Skin of body (tissue), 2 donors: ENCODE results near the gene SNCB. TPM values are rescaled to one million over a fixed set of nuclear protein-coding genes. Genes with fewer than 3 reads are reported as not detected.
"Not testable (repeated sequence)": the region's sequence is repeated elsewhere in the genome, so short reads cannot be mapped to it uniquely, and the experiment has no call there.

Source experiments
- DNase-seq: peaks from one replicate; lab custom pipeline; 2025; lab: John Stamatoyannopoulos, UW
- total RNA-seq: library from RNA; depleted of rRNA; stranded (reverse); fragments of >200 nt; gene quantifications from one replicate; pipeline ENCODE4 v1.2.3, GENCODE V29; 2014

Gene SNCB
- total RNA-seq, 1 donor from 2014 or later = 0.39 TPM

GRCh38 chr5:176601901-176602482, 28.3 kb downstream of the SNCB start:
- DNase-seq = no peak

GRCh38 chr5:176599749-176600430, 30.4 kb downstream of the SNCB start:
- DNase-seq = not testable (repeated sequence)

GRCh38 chr5:176597417-176598389, 32.6 kb downstream of the SNCB start:
- no peak for DNase-seq

- no peak for DNase-seq
Observed at GRCh38 chr5:176596689-176597416, 33.5 kb downstream of the SNCB start.

GRCh38 chr5:176596069-176596644, 34.2 kb downstream of the SNCB start:
- DNase-seq = no peak

GRCh38 chr5:176595386-176595943, 34.9 kb downstream of the SNCB start:
- no peak for DNase-seq

- no peak for DNase-seq
Observed at GRCh38 chr5:176594554-176594953, 35.8 kb downstream of the SNCB start.

- DNase-seq = no peak
Observed at GRCh38 chr5:176593273-176593869, 37.0 kb downstream of the SNCB start.

- no peak for DNase-seq
Observed at GRCh38 chr5:176592573-176592972, 37.8 kb downstream of the SNCB start.

- not testable (repeated sequence) for DNase-seq
Observed at GRCh38 chr5:176591667-176592066, 38.7 kb downstream of the SNCB start.

GRCh38 chr5:176590035-176590717, 40.2 kb downstream of the SNCB start:
- DNase-seq = no peak

GRCh38 chr5:176589039-176589769, 41.1 kb downstream of the SNCB start:
- DNase-seq = no peak

- no peak for DNase-seq
Observed at GRCh38 chr5:176588297-176588696, 42.0 kb downstream of the SNCB start.

- DNase-seq = no peak
Observed at GRCh38 chr5:176587398-176587797, 42.9 kb downstream of the SNCB start.

GRCh38 chr5:176583076-176583475, 47.3 kb downstream of the SNCB start:
- DNase-seq = no peak

GRCh38 chr5:176581361-176581760, 49.0 kb downstream of the SNCB start:
- no peak for DNase-seq

GRCh38 chr5:176579323-176579722, 51.0 kb downstream of the SNCB start:
- no peak for DNase-seq

- no peak for DNase-seq
Observed at GRCh38 chr5:176578391-176578808, 51.9 kb downstream of the SNCB start.
